H9 (cell line): ENCODE data around the gene AP1S1. TPM values are rescaled to one million over a fixed set of nuclear protein-coding genes. Genes with fewer than 3 reads are reported as not detected.

ENCODE experiments used
- DNase-seq: peaks from one replicate; pipeline ENCODE4 v3.0.0-alpha.2; 2017
- H2AFZ ChIP-seq: one replicate; pipeline ENCODE4 v1.6.1; 2013; ENCODE audit warnings: mild to moderate bottlenecking, low read length, control low read depth, moderate library complexity
- H2AK5ac ChIP-seq: 2 replicates; pipeline ENCODE4 v1.6.1; 2013; ENCODE audit warnings: low read length, control low read depth, mixed read lengths; ENCODE audit not compliant: insufficient read length
- H2BK120ac ChIP-seq: one replicate; pipeline ENCODE4 v1.6.1; 2013; ENCODE audit warnings: low read depth, mild to moderate bottlenecking, low read length, control low read depth, inconsistent platforms; ENCODE audit not compliant: poor library complexity, severe bottlenecking
- H2BK12ac ChIP-seq: 2 replicates; pipeline ENCODE4 v1.6.1; 2013; ENCODE audit warnings: low read length, control low read depth, mixed read lengths, low read depth; ENCODE audit not compliant: insufficient read length
- H2BK15ac ChIP-seq: 2 replicates; pipeline ENCODE4 v1.6.1; 2013; ENCODE audit warnings: low read depth, low read length, control low read depth
- H2BK20ac ChIP-seq: one replicate; pipeline ENCODE4 v1.6.1; 2013; ENCODE audit warnings: low read depth, mild to moderate bottlenecking, low read length, control low read depth, inconsistent platforms; ENCODE audit not compliant: poor library complexity, severe bottlenecking
- H2BK5ac ChIP-seq: 2 replicates; pipeline ENCODE4 v1.6.1; 2013; ENCODE audit warnings: low read length, control low read depth, mixed read lengths; ENCODE audit not compliant: insufficient read length
- H3K14ac ChIP-seq: 2 replicates; pipeline ENCODE4 v1.6.1; 2013; ENCODE audit warnings: low read length, control low read depth; ENCODE audit not compliant: insufficient read depth
- H3K18ac ChIP-seq: 2 replicates; pipeline ENCODE4 v1.6.1; 2013; ENCODE audit warnings: low read depth, mild to moderate bottlenecking, mixed read lengths, low read length, control low read depth; ENCODE audit not compliant: insufficient read length
- H3K23ac ChIP-seq: 2 replicates; pipeline ENCODE4 v1.6.1; 2013; ENCODE audit warnings: low read length, control low read depth, mixed read lengths, low read depth; ENCODE audit not compliant: insufficient read length
- H3K23me2 ChIP-seq: 2 replicates; pipeline ENCODE4 v1.6.1; 2013; ENCODE audit warnings: low read depth, mild to moderate bottlenecking, mixed read lengths, low read length, control low read depth; ENCODE audit not compliant: insufficient read length, poor library complexity, severe bottlenecking
- H3K27ac ChIP-seq: 2 replicates; pipeline ENCODE4 v1.5.1; 2013; ENCODE audit warnings: low read length, control low read depth, mixed read lengths, low read depth; ENCODE audit not compliant: insufficient read length
- H3K27me3 ChIP-seq: 2 replicates; pipeline ENCODE4 v1.6.1; 2013; ENCODE audit warnings: low read length, control low read depth, inconsistent platforms; ENCODE audit not compliant: insufficient read depth
- H3K4ac ChIP-seq: 2 replicates; pipeline ENCODE4 v1.6.1; 2013; ENCODE audit warnings: low read depth, mild to moderate bottlenecking, control low read depth, inconsistent platforms, low read length, moderate library complexity
- H3K4me1 ChIP-seq: 2 replicates; pipeline ENCODE4 v1.6.1; 2013; ENCODE audit warnings: low read length, control low read depth, inconsistent platforms; ENCODE audit not compliant: insufficient read depth
- H3K4me2 ChIP-seq: 2 replicates; pipeline ENCODE4 v1.6.1; 2013; ENCODE audit warnings: low read length, control low read depth, mixed read lengths; ENCODE audit not compliant: insufficient read length, insufficient read depth
- H3K56ac ChIP-seq: 2 replicates; pipeline ENCODE4 v1.6.1; 2013; ENCODE audit warnings: low read depth, mild to moderate bottlenecking, mixed read lengths, low read length, control low read depth; ENCODE audit not compliant: insufficient read length
- H3K79me1 ChIP-seq: 2 replicates; pipeline ENCODE4 v1.6.1; 2013; ENCODE audit warnings: low read depth, mild to moderate bottlenecking, moderate library complexity, low read length, control low read depth, inconsistent platforms; ENCODE audit not compliant: insufficient read depth, poor library complexity, severe bottlenecking
- H3K79me2 ChIP-seq: 2 replicates; pipeline ENCODE4 v1.6.1; 2013; ENCODE audit warnings: low read length, control low read depth, inconsistent platforms; ENCODE audit not compliant: insufficient read depth
- H3K9ac ChIP-seq: 2 replicates; pipeline ENCODE4 v1.6.1; 2013; ENCODE audit warnings: low read length, control low read depth, mixed read lengths; ENCODE audit not compliant: insufficient read length; ENCODE audit errors: extremely low read depth
- H3K9me3 ChIP-seq: one replicate; pipeline ENCODE4 v1.6.1; 2013; ENCODE audit warnings: low read depth, low read length, inconsistent platforms; ENCODE audit not compliant: control insufficient read depth
- H3T11ph ChIP-seq: one replicate; pipeline ENCODE4 v1.6.1; 2013; ENCODE audit warnings: mild to moderate bottlenecking, low read length, control low read depth, inconsistent platforms
- H4K20me1 ChIP-seq: one replicate; pipeline ENCODE4 v1.6.1; 2013; ENCODE audit not compliant: control insufficient read depth, insufficient read length, insufficient read depth
- H4K5ac ChIP-seq: 2 replicates; pipeline ENCODE4 v1.6.1; 2013; ENCODE audit warnings: low read depth, mild to moderate bottlenecking, mixed read lengths, low read length, control low read depth; ENCODE audit not compliant: insufficient read length
- H4K8ac ChIP-seq: replicated peaks from 2 replicates; pipeline ENCODE4 v1.6.1; 2013; ENCODE audit warnings: low read length, control low read depth, mixed read lengths, low read depth; ENCODE audit not compliant: insufficient read length
- H4K91ac ChIP-seq: 2 replicates; pipeline ENCODE4 v1.6.1; 2013; ENCODE audit warnings: low read depth, mild to moderate bottlenecking, moderate library complexity, mixed read lengths, low read length, control low read depth; ENCODE audit not compliant: insufficient read length
- H3K27ac Mint-ChIP-seq, 3 experiments: 2 replicates in 2 of 3; 3 replicates in 1 of 3; pipeline ENCODE4 v1.8.0; 2020 to 2021; ENCODE audit warnings: mixed read lengths in 3 of 3, mild to moderate bottlenecking in 1 of 3, moderate library complexity in 1 of 3
- H3K27me3 Mint-ChIP-seq: 2 replicates; pipeline ENCODE4 v1.8.0; 2021; ENCODE audit warnings: low read depth, mild to moderate bottlenecking, moderate library complexity, mixed read lengths
- H3K36me3 Mint-ChIP-seq, 3 experiments: 2 replicates in 2 of 3; 3 replicates in 1 of 3; pipeline ENCODE4 v1.8.0; 2020 to 2021; ENCODE audit warnings: low read depth in 3 of 3, mixed read lengths in 3 of 3; ENCODE audit not compliant: insufficient read depth in 1 of 3
- H3K4me1 Mint-ChIP-seq, 2 experiments: 2 replicates each; pipeline ENCODE4 v1.8.0; 2020; ENCODE audit warnings: mixed read lengths in 2 of 2
- H3K4me3 Mint-ChIP-seq, 2 experiments: 2 replicates in 1 of 2; 3 replicates in 1 of 2; pipeline ENCODE4 v1.8.0; 2020 to 2021; ENCODE audit warnings: mild to moderate bottlenecking in 2 of 2, mixed read lengths in 2 of 2, moderate library complexity in 1 of 2
- H3K9me3 Mint-ChIP-seq, 2 experiments: 2 replicates in 1 of 2; 3 replicates in 1 of 2; pipeline ENCODE4 v1.8.0; 2020; ENCODE audit warnings: mild to moderate bottlenecking in 2 of 2, mixed read lengths in 2 of 2, moderate library complexity in 1 of 2
- WGBS: extraction: QIAGEN DNeasy Blood & Tissue Kit; methylation state at CpG from one replicate; pipeline ENCODE4 v1.1.7; 2013; ENCODE audit warnings: missing lambda C conversion rate, low lambda C conversion rate, mixed read lengths; ENCODE audit not compliant: insufficient read length; ENCODE audit errors: extremely low coverage; 5-methylcytosine and 5-hydroxymethylcytosine counted together
- total RNA-seq: library from RNA; stranded (reverse); gene quantifications from 2 replicates; pipeline ENCODE4 v1.2.1, GENCODE V29; 2021
- TF ChIP-seq, protein P1 (sequence below): fragments of 200-600 bp; sonication (generic); conservative IDR thresholded peaks from 3 replicates; pipeline ENCODE4 v1.8.0; 2021; ENCODE audit warnings: antibody characterized with exemption, mild to moderate bottlenecking

The AP1S1 gene
- total RNA-seq, 1 experiment from 2014 or later: 65.2 TPM

DNA sequence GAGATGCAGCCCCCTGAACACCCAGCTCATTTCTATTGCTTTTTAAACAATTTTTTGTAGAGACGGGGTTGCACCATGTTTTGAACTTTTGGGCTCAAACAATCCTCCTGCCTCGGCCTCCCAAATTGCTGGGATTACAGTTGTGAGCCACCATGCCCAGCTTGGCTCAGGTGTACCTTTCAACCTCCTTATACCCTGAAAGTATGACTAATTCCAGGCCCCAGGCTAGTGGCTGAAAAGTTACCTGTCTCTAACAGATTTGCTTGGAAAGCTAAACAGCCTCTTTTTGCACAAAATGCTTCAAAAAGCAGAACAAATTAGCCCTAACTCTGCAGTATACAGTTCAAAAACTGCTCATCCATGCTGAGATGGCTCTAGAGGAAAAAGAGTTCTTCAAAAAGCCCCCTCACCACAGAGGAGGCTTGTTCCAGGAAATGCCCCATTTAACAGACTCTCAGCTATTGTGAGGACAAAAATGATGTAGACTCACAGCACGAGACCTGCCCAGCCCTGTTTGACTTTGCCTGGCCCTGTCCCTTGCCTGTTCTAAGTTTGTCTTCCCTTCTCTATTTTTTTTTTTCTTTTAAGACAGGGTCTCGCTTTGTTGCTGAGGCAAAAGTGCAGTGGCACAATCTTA is 13.4 kb upstream of the AP1S1 start:
- H4K20me1 ChIP-seq: no peaks in the 10 kb centered on the region
- no peaks in the 10 kb centered on the region for H3K79me2 ChIP-seq
- TF ChIP-seq, protein P1, sequence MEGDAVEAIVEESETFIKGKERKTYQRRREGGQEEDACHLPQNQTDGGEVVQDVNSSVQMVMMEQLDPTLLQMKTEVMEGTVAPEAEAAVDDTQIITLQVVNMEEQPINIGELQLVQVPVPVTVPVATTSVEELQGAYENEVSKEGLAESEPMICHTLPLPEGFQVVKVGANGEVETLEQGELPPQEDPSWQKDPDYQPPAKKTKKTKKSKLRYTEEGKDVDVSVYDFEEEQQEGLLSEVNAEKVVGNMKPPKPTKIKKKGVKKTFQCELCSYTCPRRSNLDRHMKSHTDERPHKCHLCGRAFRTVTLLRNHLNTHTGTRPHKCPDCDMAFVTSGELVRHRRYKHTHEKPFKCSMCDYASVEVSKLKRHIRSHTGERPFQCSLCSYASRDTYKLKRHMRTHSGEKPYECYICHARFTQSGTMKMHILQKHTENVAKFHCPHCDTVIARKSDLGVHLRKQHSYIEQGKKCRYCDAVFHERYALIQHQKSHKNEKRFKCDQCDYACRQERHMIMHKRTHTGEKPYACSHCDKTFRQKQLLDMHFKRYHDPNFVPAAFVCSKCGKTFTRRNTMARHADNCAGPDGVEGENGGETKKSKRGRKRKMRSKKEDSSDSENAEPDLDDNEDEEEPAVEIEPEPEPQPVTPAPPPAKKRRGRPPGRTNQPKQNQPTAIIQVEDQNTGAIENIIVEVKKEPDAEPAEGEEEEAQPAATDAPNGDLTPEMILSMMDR: no peak
- no peak overlapping the region for H2AK5ac ChIP-seq
- no peak overlapping the region for H4K5ac ChIP-seq
- no peak overlapping the region for H3K14ac ChIP-seq
- no peak overlapping the region for H3K18ac ChIP-seq
- H3K4me2 ChIP-seq: no peak overlapping the region
- Mint-ChIP-seq H3K27me3 (no peaks in the 10 kb centered on the region), H3K36me3 (peaks cover 0 to 12% (median 0%) of the 10 kb centered on the region in 3 experiments; a peak in 2 of 7 replicates), H3K27ac (no peak overlapping the region; a peak in 1 of 7 replicates), H3K9me3 (no peaks in the 10 kb centered on the region; a peak in 1 of 5 replicates), H3K4me3 (no peak overlapping the region), H3K4me1 (peaks cover 20 to 21% of the 10 kb centered on the region in 2 experiments)
- H3K4ac ChIP-seq: no peak overlapping the region
- H3K9me3 ChIP-seq: no peaks in the 10 kb centered on the region
- no peak overlapping the region for H3K9ac ChIP-seq
- H3T11ph ChIP-seq: no peak overlapping the region
- H3K23ac ChIP-seq: no peak overlapping the region
- H4K8ac ChIP-seq: no peak overlapping the region
- no peak overlapping the region for H2BK12ac ChIP-seq
- peaks cover 3% of the 10 kb centered on the region for H3K23me2 ChIP-seq
- H2BK5ac ChIP-seq: no peak overlapping the region
- no peak overlapping the region for H2BK15ac ChIP-seq
- H3K27ac ChIP-seq: peak overlapping the region; percentile 23
- H2BK20ac ChIP-seq: no peak overlapping the region
- no peak for DNase-seq
- no peaks in the 10 kb centered on the region for H3K27me3 ChIP-seq
- WGBS: no CpG with 5 or more reads among the region's 4 CpGs
- no peak overlapping the region for H3K56ac ChIP-seq
- H2AFZ ChIP-seq: no peak overlapping the region
- H3K79me1 ChIP-seq: no peaks in the 10 kb centered on the region
- H2BK120ac ChIP-seq: no peak overlapping the region
- H4K91ac ChIP-seq: no peak overlapping the region
- no peaks in the 10 kb centered on the region; the same call in 1 of the 2 replicates for H3K4me1 ChIP-seq
